ENCODE data around the gene TLR10.
"Not testable (repeated sequence)": the region's sequence is repeated elsewhere in the genome, so short reads cannot be mapped to it uniquely, and the experiment has no call there.

DNA sequence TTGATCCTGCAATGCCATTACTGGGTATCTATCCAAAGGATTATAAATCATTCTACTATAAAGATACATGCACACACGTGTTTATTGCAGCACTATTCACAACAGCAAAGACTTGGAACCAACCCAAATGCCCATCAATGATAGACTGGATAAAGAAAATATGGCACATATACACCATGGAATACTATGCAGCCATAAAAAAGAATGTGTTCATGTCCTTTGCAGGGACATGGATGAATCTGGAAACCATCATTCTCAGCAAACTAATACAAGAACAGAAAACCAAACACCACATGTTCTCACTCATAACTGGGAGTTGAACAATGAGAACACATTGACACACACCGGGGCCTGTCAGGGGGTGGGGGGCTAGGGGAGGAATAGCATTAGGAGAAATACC, 4.9 kb downstream of the TLR10 start:
- TF ChIP-seq POLR2AphosphoS5 (IDR thresholded peaks at IDR 0.05); EZH2 (IDR thresholded peaks at IDR 0.05; ENCODE audit: borderline replicate concordance, insufficient read depth, low read length, poor library complexity, severe bottlenecking): not testable (repeated sequence)
- TF ChIP-seq, protein P1, sequence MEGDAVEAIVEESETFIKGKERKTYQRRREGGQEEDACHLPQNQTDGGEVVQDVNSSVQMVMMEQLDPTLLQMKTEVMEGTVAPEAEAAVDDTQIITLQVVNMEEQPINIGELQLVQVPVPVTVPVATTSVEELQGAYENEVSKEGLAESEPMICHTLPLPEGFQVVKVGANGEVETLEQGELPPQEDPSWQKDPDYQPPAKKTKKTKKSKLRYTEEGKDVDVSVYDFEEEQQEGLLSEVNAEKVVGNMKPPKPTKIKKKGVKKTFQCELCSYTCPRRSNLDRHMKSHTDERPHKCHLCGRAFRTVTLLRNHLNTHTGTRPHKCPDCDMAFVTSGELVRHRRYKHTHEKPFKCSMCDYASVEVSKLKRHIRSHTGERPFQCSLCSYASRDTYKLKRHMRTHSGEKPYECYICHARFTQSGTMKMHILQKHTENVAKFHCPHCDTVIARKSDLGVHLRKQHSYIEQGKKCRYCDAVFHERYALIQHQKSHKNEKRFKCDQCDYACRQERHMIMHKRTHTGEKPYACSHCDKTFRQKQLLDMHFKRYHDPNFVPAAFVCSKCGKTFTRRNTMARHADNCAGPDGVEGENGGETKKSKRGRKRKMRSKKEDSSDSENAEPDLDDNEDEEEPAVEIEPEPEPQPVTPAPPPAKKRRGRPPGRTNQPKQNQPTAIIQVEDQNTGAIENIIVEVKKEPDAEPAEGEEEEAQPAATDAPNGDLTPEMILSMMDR (IDR thresholded peaks at IDR 0.05; ENCODE audit: poor library complexity, severe bottlenecking) = not testable (repeated sequence)

All from neural cell (in vitro differentiated cells).